ENCODE data around the gene SSNA1. TPM values are rescaled to one million over a fixed set of nuclear protein-coding genes. Genes with fewer than 3 reads are reported as not detected.
A peak's percentile ranks its signal among the peaks of the same experiment; 100 is the strongest.

SSNA1 gene
- total and polyA plus RNA-seq, 2 donors (not counting 1 experiment from before 2014, with no cell fraction given): 37.7 to 56.3 TPM

DNA sequence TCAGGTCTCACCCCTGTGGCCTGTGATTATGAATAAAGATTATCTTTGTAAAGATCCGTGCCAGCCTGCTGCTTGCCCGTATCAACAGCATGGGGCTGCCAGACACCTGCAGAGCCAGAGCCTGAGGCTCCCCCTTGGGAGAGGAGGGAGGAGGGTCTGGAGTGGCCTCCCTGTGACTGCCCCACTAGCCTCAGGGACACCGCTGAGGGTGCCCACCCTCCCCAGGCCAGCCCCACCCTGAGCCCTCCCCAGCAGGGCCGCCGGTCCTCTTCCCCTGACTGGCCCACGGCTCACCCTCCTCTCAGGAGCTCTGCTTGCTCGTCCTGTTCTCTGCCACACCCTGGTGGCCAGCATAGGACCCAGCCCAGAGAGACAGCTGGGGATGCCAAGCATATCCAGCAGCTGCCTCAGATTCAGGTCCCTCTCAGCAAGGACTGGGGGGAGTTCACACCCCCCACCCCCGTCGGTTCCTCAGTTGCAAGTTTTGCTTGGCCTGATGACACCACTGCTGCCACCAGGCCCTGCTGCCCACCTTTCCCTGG lies 1.9 kb downstream of the SSNA1 start:
- Histone ChIP-seq H3K4me2 (ENCODE audit: extremely low read depth, insufficient read depth, low read length) (peak overlapping the region; percentile 92), H3K79me2 (ENCODE audit: control insufficient read depth, insufficient read depth, low read length) (peaks cover 37% of the 10 kb centered on the region), H3K27ac (ENCODE audit: insufficient read depth, low read length) (peak overlapping the region; percentile 92)

DNA sequence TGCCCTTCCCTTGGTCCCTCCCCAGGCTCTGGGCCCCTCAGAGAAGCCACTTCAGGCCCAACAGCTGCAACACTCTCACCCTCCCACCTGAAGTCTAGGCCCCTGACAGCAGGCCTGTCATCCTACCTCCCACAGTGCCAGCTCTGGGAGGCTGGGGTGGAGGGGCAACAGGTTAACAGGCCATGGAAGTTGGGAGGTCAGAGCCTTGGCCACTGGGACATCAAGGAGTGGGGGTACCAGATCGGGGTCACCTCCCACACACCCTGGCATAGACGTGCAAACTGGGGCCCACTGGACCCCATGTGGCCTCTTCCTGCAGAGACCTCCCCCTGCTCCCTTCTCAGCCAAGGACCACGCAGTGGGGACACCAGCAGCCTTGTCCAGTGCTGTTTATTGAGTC lies 2.8 kb downstream of the SSNA1 start:
- no peaks in the 10 kb centered on the region for H4K20me1 ChIP-seq (ENCODE audit: control insufficient read depth, extremely low read depth, insufficient read depth, low read length)

More for the DNA sequence above, 1.9 kb downstream of the SSNA1 start:
- Histone ChIP-seq H2AFZ (ENCODE audit: low read length) (no peak overlapping the region), H3K36me3 (ENCODE audit: control insufficient read depth, insufficient read depth, low read length) (peaks cover 18% of the 10 kb centered on the region), H3K4me1 (ENCODE audit: control insufficient read depth, extremely low read depth, insufficient read depth, low read length) (peaks cover 19% of the 10 kb centered on the region), H3K27me3 (ENCODE audit: control insufficient read depth, insufficient read depth, low read length) (no peaks in the 10 kb centered on the region), H3K4me3 (replicated peaks in 1 of 4; ENCODE audit: control extremely low read depth in 1 of 4, insufficient read depth in 1 of 4, low read depth in 3 of 4, low read length in 4 of 4) (peak overlapping the region in 1 of 4 experiments; percentile 97), H3K9ac (ENCODE audit: insufficient read depth, low read length) (no peak overlapping the region), H3K9me3 (ENCODE audit: control insufficient read depth, insufficient read depth, low read depth, low read length) (no peaks in the 10 kb centered on the region), H4K20me1 (ENCODE audit: control insufficient read depth, extremely low read depth, insufficient read depth, low read length) (no peaks in the 10 kb centered on the region)
- no peak for DNase-seq (ENCODE audit: low read depth in 2 of 2)
- TF ChIP-seq EZH2 (IDR thresholded peaks at IDR 0.05; ENCODE audit: low read length, missing control alignments) (no peak), CTCF (conservative IDR thresholded peaks at IDR 0.05 in 1 of 2, IDR thresholded peaks at IDR 0.05 in 1 of 2; ENCODE audit: low read depth in 1 of 2, low read length in 2 of 2) (no peak)

More for the DNA sequence above, 2.8 kb downstream of the SSNA1 start:
- Histone ChIP-seq H2AFZ (ENCODE audit: low read length) (no peak overlapping the region), H3K36me3 (ENCODE audit: control insufficient read depth, insufficient read depth, low read length) (peaks cover 17% of the 10 kb centered on the region), H3K4me2 (ENCODE audit: extremely low read depth, insufficient read depth, low read length) (no peak overlapping the region), H3K27ac (ENCODE audit: insufficient read depth, low read length) (no peak overlapping the region), H3K9me3 (ENCODE audit: control insufficient read depth, insufficient read depth, low read depth, low read length) (no peaks in the 10 kb centered on the region), H3K79me2 (ENCODE audit: control insufficient read depth, insufficient read depth, low read length) (peaks cover 37% of the 10 kb centered on the region), H3K4me1 (ENCODE audit: control insufficient read depth, extremely low read depth, insufficient read depth, low read length) (peaks cover 19% of the 10 kb centered on the region), H3K4me3 (replicated peaks in 1 of 4; ENCODE audit: control extremely low read depth in 1 of 4, insufficient read depth in 1 of 4, low read depth in 3 of 4, low read length in 4 of 4) (no peak overlapping the region), H3K9ac (ENCODE audit: insufficient read depth, low read length) (no peak overlapping the region), H3K27me3 (ENCODE audit: control insufficient read depth, insufficient read depth, low read length) (no peaks in the 10 kb centered on the region)
- TF ChIP-seq CTCF (conservative IDR thresholded peaks at IDR 0.05 in 1 of 2, IDR thresholded peaks at IDR 0.05 in 1 of 2; ENCODE audit: low read depth in 1 of 2, low read length in 2 of 2) (no peak), EZH2 (IDR thresholded peaks at IDR 0.05; ENCODE audit: low read length, missing control alignments) (no peak)
- no peak for DNase-seq (ENCODE audit: low read depth in 2 of 2)

All from fibroblast of lung (primary cell).